IPS-20b (cell line): Measurements from ENCODE around the gene ADARB1.

Experiments
- H3K27ac ChIP-seq: one replicate; pipeline ENCODE4 v1.5.1; 2013; ENCODE audit warnings: low read length
- H3K27me3 ChIP-seq: 2 replicates; pipeline ENCODE4 v1.6.1; 2013; ENCODE audit warnings: mild to moderate bottlenecking, low read length, inconsistent platforms; ENCODE audit not compliant: insufficient read depth
- H3K36me3 ChIP-seq: 2 replicates; pipeline ENCODE4 v1.6.1; 2013; ENCODE audit warnings: low read depth, mild to moderate bottlenecking, inconsistent platforms, low read length, moderate library complexity; ENCODE audit not compliant: insufficient read depth
- H3K4me1 ChIP-seq: 2 replicates; pipeline ENCODE4 v1.6.1; 2013; ENCODE audit warnings: mild to moderate bottlenecking, control low read depth, inconsistent platforms, low read length, moderate library complexity; ENCODE audit not compliant: insufficient read depth
- H3K4me3 ChIP-seq: 2 replicates; pipeline ENCODE4 v1.5.1; 2013; ENCODE audit warnings: mild to moderate bottlenecking, low read length, inconsistent platforms
- H3K9ac ChIP-seq: 2 replicates; pipeline ENCODE4 v1.6.1; 2013; ENCODE audit warnings: low read depth, mild to moderate bottlenecking, inconsistent platforms, low read length, moderate library complexity
- H3K9me3 ChIP-seq: 2 replicates; pipeline ENCODE4 v1.6.1; 2013; ENCODE audit warnings: mild to moderate bottlenecking, low read depth, low read length, inconsistent platforms; ENCODE audit not compliant: insufficient read depth

ADARB1 gene

GRCh38 chr21:45059121-45059520, 15.3 kb upstream of the ADARB1 start:
- Histone ChIP-seq H3K9ac (no peak overlapping the region), H3K27me3 (no peaks in the 10 kb centered on the region)

GRCh38 chr21:45060089-45060488, 14.3 kb upstream of the ADARB1 start:
- Histone ChIP-seq H3K4me1 (peaks cover 11% of the 10 kb centered on the region), H3K36me3 (no peaks in the 10 kb centered on the region), H3K9ac (no peak overlapping the region), H3K9me3 (no peaks in the 10 kb centered on the region), H3K27me3 (no peaks in the 10 kb centered on the region), H3K4me3 (no peak overlapping the region), H3K27ac (no peak overlapping the region)

More at GRCh38 chr21:45059121-45059520, 15.3 kb upstream of the ADARB1 start:
- H3K36me3 ChIP-seq = no peaks in the 10 kb centered on the region
- peaks cover 4% of the 10 kb centered on the region; the same call in 1 of the 2 replicates for H3K4me1 ChIP-seq
- H3K4me3 ChIP-seq = no peak overlapping the region
- no peaks in the 10 kb centered on the region for H3K9me3 ChIP-seq
- no peak overlapping the region for H3K27ac ChIP-seq

- H3K9me3 ChIP-seq = no peaks in the 10 kb centered on the region
- H3K4me1 ChIP-seq = peaks cover 11% of the 10 kb centered on the region
- H3K27me3 ChIP-seq = no peaks in the 10 kb centered on the region
- H3K36me3 ChIP-seq = no peaks in the 10 kb centered on the region
- no peak overlapping the region for H3K4me3 ChIP-seq
- H3K9ac ChIP-seq = no peak overlapping the region
- no peak overlapping the region for H3K27ac ChIP-seq
Measured at GRCh38 chr21:45060675-45061311, 13.6 kb upstream of the ADARB1 start.

- Histone ChIP-seq H3K4me3 (no peak overlapping the region), H3K27ac (no peak overlapping the region), H3K9ac (no peak overlapping the region)
Measured at GRCh38 chr21:45064091-45064490, 10.3 kb upstream of the ADARB1 start.

GRCh38 chr21:45064618-45065399, 9.6 kb upstream of the ADARB1 start:
- H3K4me1 ChIP-seq = peaks cover 7% of the 10 kb centered on the region; the same call in 1 of the 2 replicates
- H3K4me3 ChIP-seq = no peak overlapping the region
- H3K27ac ChIP-seq = no peak overlapping the region
- no peaks in the 10 kb centered on the region for H3K36me3 ChIP-seq
- H3K9me3 ChIP-seq = no peaks in the 10 kb centered on the region
- no peak overlapping the region for H3K9ac ChIP-seq
- H3K27me3 ChIP-seq = no peaks in the 10 kb centered on the region

More at GRCh38 chr21:45064091-45064490, 10.3 kb upstream of the ADARB1 start:
- H3K4me1 ChIP-seq = peaks cover 7% of the 10 kb centered on the region; the same call in 1 of the 2 replicates
- no peaks in the 10 kb centered on the region for H3K9me3 ChIP-seq
- H3K27me3 ChIP-seq = no peaks in the 10 kb centered on the region
- H3K36me3 ChIP-seq = no peaks in the 10 kb centered on the region

- H3K4me1 ChIP-seq = peaks cover 7% of the 10 kb centered on the region; the same call in 1 of the 2 replicates
- H3K27ac ChIP-seq = no peak overlapping the region
- H3K4me3 ChIP-seq = no peak overlapping the region
- no peaks in the 10 kb centered on the region for H3K27me3 ChIP-seq
- H3K9me3 ChIP-seq = no peaks in the 10 kb centered on the region
- H3K9ac ChIP-seq = no peak overlapping the region
- H3K36me3 ChIP-seq = no peaks in the 10 kb centered on the region
Measured at GRCh38 chr21:45067462-45068285, 6.7 kb upstream of the ADARB1 start.

- Histone ChIP-seq H3K9ac (no peak overlapping the region), H3K4me3 (no peak overlapping the region), H3K27me3 (peaks cover 4% of the 10 kb centered on the region; the same call in 1 of the 2 replicates), H3K9me3 (no peaks in the 10 kb centered on the region), H3K36me3 (no peaks in the 10 kb centered on the region), H3K27ac (no peak overlapping the region), H3K4me1 (peaks cover 10% of the 10 kb centered on the region; the same call in 1 of the 2 replicates)
Measured at GRCh38 chr21:45069085-45069484, 5.3 kb upstream of the ADARB1 start.

GRCh38 chr21:45069711-45070110, 4.7 kb upstream of the ADARB1 start:
- H3K36me3 ChIP-seq = no peaks in the 10 kb centered on the region
- 0 out of 2 replicates have a peak, but pooled peaks cover 5% of the 10 kb centered on the region for H3K4me1 ChIP-seq
- H3K4me3 ChIP-seq = no peak overlapping the region
- no peaks in the 10 kb centered on the region for H3K9me3 ChIP-seq
- H3K27me3 ChIP-seq = peaks cover 4% of the 10 kb centered on the region; the same call in 1 of the 2 replicates
- H3K27ac ChIP-seq = no peak overlapping the region
- H3K9ac ChIP-seq = no peak overlapping the region

GRCh38 chr21:45071078-45071873, 3.1 kb upstream of the ADARB1 start:
- Histone ChIP-seq H3K27ac (no peak overlapping the region), H3K27me3 (peaks cover 19% of the 10 kb centered on the region)

GRCh38 chr21:45071874-45072737, 2.3 kb upstream of the ADARB1 start:
- H3K36me3 ChIP-seq = no peaks in the 10 kb centered on the region
- no peak overlapping the region for H3K9ac ChIP-seq
- H3K4me3 ChIP-seq = no peak overlapping the region
- no peaks in the 10 kb centered on the region for H3K9me3 ChIP-seq
- H3K4me1 ChIP-seq = 0 out of 2 replicates have a peak, but pooled peaks cover 3% of the 10 kb centered on the region
- H3K27ac ChIP-seq = no peak overlapping the region
- peaks cover 27% of the 10 kb centered on the region for H3K27me3 ChIP-seq

More at GRCh38 chr21:45071078-45071873, 3.1 kb upstream of the ADARB1 start:
- no peak overlapping the region for H3K4me3 ChIP-seq
- no peak overlapping the region for H3K9ac ChIP-seq
- H3K36me3 ChIP-seq = no peaks in the 10 kb centered on the region
- H3K4me1 ChIP-seq = 0 out of 2 replicates have a peak, but pooled peaks cover 3% of the 10 kb centered on the region
- H3K9me3 ChIP-seq = no peaks in the 10 kb centered on the region
